ENCODE measurements around the gene OR13H1.

DNA sequence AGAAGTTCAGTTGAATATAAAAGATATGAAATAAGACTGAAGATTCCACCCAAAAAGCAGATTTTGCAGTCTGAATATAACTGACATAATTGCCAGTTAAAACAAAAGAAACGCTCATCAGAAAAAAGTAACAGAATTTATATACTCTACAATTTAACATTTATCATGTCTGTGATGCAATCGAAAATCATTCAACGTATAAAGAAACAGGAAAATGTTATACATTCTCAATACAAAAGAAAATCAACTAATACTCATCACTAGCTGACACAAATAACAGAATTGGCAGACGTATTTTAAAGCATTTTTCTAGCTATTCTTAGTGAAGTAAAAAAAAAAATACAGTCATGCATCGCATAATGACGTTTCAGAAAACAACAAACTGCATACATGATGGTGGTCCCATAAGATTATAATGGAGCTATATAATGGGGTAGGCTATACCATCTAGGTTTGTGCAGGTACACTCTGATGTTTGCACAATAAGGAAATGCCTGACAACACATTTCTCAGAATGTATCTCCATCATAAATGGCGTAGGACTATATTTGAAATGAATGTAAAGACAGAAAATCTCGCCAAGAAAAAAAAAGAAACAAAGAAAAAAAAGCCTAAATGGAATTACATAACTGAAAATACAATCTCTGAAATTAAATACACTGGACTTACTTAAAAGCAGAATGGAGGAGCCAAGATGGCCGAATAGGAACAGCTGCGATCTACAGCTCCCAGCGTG is 34.3 kb downstream of the OR13H1 start:
- TF ChIP-seq CTBP1 (IDR thresholded peaks at IDR 0.05; ENCODE audit: borderline replicate concordance) (no peak), FOXK2 (IDR thresholded peaks at IDR 0.05) (no peak), BHLHE40 (IDR thresholded peaks at IDR 0.05; ENCODE audit: borderline replicate concordance) (no peak), SUZ12 (IDR thresholded peaks at IDR 0.05) (no peak), PKNOX1 (IDR thresholded peaks at IDR 0.05) (no peak), FOXA1 (IDR thresholded peaks at IDR 0.05) (no peak), ZNF384 (IDR thresholded peaks at IDR 0.05) (no peak), SP1 (IDR thresholded peaks at IDR 0.05) (no peak), TARDBP (IDR thresholded peaks at IDR 0.05) (no peak), ARNT (IDR thresholded peaks at IDR 0.05) (no peak), FOXM1 (IDR thresholded peaks at IDR 0.05; ENCODE audit: borderline replicate concordance) (no peak), L3MBTL2 (conservative IDR thresholded peaks at IDR 0.05) (no peak), NFRKB (IDR thresholded peaks at IDR 0.05) (no peak)
